Measurements from ENCODE around the gene NASP. TPM values are rescaled to one million over a fixed set of nuclear protein-coding genes. Genes with fewer than 3 reads are reported as not detected.
"Not testable (repeated sequence)": the region's sequence is repeated elsewhere in the genome, so short reads cannot be mapped to it uniquely, and the experiment has no call there.

The NASP gene
- total RNA-seq, 1 donor from 2014 or later = 34.5 TPM

DNA sequence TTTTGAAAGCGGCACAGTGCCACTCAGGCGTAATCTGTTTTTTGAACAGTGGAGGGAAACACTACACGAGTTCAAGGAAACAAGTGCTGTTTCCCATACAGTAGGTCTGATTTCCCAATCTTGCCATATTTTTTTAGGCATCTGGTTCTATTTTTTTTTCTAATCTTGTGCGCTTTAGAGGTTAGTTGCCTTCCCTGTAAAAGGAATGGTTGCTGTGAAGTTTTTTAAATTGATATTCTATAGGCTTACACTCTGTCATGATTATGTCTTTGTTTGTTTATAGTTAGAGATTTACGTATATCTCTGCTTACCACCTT, 1.2 kb downstream of the NASP start:
- Histone ChIP-seq H3K27me3 (ENCODE audit: low read depth) (no peaks in the 10 kb centered on the region), H3K9me3 (replicated peaks) (no peaks in the 10 kb centered on the region), H3K36me3 (no peaks in the 10 kb centered on the region), H3K4me3 (peak overlapping the region; percentile 92), H3K4me1 (peaks cover 42% of the 10 kb centered on the region), H3K27ac (replicated peaks) (peak overlapping the region; percentile 97)
- TF ChIP-seq, protein P1, sequence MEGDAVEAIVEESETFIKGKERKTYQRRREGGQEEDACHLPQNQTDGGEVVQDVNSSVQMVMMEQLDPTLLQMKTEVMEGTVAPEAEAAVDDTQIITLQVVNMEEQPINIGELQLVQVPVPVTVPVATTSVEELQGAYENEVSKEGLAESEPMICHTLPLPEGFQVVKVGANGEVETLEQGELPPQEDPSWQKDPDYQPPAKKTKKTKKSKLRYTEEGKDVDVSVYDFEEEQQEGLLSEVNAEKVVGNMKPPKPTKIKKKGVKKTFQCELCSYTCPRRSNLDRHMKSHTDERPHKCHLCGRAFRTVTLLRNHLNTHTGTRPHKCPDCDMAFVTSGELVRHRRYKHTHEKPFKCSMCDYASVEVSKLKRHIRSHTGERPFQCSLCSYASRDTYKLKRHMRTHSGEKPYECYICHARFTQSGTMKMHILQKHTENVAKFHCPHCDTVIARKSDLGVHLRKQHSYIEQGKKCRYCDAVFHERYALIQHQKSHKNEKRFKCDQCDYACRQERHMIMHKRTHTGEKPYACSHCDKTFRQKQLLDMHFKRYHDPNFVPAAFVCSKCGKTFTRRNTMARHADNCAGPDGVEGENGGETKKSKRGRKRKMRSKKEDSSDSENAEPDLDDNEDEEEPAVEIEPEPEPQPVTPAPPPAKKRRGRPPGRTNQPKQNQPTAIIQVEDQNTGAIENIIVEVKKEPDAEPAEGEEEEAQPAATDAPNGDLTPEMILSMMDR (IDR thresholded peaks at IDR 0.05; ENCODE audit: borderline replicate concordance) = no peak
- DNase-seq = no peak
- intact Hi-C loops (cut with micrococcal nuclease) = loop anchor here (10.0 kb wide), 1 partner anchor 100 kb away; the partner anchor contains the start of genes GPBP1L1 and TMEM69

DNA sequence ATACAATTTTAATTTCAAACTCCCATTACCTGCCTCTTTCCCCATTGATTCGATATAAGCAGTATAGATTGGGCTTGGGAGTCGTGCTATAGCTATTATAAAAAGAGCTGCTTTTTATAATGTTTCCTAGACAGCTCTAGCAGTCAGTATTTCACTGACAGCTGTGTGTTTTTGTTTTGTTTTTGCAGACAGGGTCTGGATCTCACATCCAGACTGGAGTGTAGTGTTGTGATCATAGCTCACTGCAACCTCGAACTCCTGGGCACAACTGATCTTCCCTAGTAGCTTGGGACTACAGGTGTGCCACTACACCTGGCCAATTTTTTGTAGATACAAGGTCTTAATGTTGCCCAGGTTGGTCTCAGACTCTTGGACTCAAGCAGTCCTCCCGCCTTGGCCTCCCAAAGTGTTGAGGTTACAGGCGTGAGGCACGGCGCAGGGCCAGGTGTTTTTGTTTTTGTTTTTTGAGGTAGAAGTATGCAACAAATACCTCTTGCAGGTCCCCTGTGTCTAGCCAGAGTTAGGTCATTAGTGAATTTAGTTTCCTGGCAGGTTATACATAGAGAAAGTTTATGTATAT, 1.7 kb downstream of the NASP start:
- TF ChIP-seq, protein P1 (IDR thresholded peaks at IDR 0.05; ENCODE audit: borderline replicate concordance) = no peak
- Histone ChIP-seq H3K27ac (replicated peaks) (peak overlapping the region; percentile 97), H3K4me3 (peak overlapping the region; percentile 92), H3K27me3 (ENCODE audit: low read depth) (no peaks in the 10 kb centered on the region), H3K4me1 (peaks cover 43% of the 10 kb centered on the region), H3K36me3 (no peaks in the 10 kb centered on the region), H3K9me3 (replicated peaks) (no peaks in the 10 kb centered on the region)
- intact Hi-C loops (cut with micrococcal nuclease) = loop anchor here (10.0 kb wide), 1 partner anchor 99 kb away; the partner anchor contains the start of genes GPBP1L1 and TMEM69
- no peak for DNase-seq

DNA sequence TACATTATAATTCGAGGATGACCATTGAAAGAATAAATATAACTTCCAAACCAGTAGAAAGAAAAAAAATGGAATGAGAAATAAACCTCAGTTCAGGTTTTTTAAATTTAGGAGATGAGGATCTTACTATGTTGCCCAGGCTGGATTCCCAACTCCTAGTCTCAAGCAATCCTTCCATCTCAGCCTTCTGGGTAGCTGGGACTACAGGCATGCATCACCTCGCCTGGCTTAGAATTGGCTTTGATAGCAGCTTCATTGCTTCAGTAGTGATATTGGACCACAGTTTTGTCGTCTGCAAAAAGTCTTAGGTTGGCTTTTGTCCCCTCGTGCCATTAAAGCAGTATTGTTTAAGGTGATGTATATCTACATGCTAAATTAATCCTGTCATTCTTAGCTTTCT, 2.9 kb downstream of the NASP start:
- Histone ChIP-seq H3K27ac (replicated peaks) (no peak overlapping the region), H3K4me3 (no peak overlapping the region), H3K36me3 (peaks cover 5% of the 10 kb centered on the region), H3K9me3 (replicated peaks) (no peaks in the 10 kb centered on the region), H3K27me3 (ENCODE audit: low read depth) (no peaks in the 10 kb centered on the region), H3K4me1 (peaks cover 51% of the 10 kb centered on the region)
- no peak for DNase-seq
- TF ChIP-seq, protein P1 (IDR thresholded peaks at IDR 0.05; ENCODE audit: borderline replicate concordance) = no peak
- intact Hi-C loops (cut with micrococcal nuclease) = loop anchor here (10.0 kb wide), 1 partner anchor 98 kb away; the partner anchor contains the start of genes GPBP1L1 and TMEM69

DNA sequence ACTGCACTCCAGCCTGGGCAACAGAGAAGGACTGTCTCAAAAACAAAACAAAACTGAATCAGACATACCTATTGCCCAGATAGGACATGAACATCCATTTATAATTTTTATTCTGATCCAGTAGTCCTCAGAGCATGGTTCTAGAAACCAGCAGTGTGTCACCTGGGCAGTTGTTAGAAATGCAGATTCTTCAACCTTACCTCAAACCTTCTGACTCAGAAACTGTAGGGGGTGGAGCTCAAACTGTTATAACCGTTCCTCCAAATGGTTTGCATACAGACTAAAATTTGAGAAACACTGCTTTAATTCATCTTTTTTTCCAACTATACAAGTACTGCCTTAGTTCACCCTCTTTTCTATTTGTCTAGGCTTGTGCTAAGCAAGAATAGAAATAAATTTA, 6.0 kb downstream of the NASP start:
- DNase-seq = no peak
- no peaks in the 10 kb centered on the region for H3K9me3 ChIP-seq (replicated peaks)
- peaks cover 32% of the 10 kb centered on the region for H3K36me3 ChIP-seq
- H3K4me3 ChIP-seq = peak overlapping the region; percentile 52
- peaks cover 37% of the 10 kb centered on the region for H3K4me1 ChIP-seq
- no peaks in the 10 kb centered on the region for H3K27me3 ChIP-seq (ENCODE audit: low read depth)
- TF ChIP-seq, protein P1 (IDR thresholded peaks at IDR 0.05; ENCODE audit: borderline replicate concordance) = no peak
- peak overlapping the region; percentile 40 for H3K27ac ChIP-seq (replicated peaks)
- intact Hi-C loops (cut with micrococcal nuclease) = loop anchor here (10.0 kb wide), 1 partner anchor 95 kb away; the partner anchor contains the start of genes GPBP1L1 and TMEM69

DNA sequence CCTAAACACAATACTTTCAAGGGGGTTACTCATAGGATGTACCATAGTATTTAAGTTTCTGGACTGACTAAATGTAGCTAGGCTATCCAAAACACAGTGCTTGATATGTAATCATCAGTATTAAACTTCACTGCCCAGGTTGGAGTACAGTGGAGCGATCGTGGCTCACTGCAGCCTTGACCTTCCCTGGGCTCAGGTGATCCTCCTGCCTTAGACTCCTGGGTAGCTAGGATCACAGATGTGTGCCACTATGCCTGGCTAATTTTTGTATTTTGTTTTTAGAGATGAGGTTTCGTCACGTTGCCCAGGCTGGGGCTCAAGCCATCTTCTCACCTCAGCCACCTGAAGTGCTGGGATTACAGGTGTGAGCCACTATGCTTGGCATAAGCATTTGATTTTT, 10.6 kb downstream of the NASP start:
- Histone ChIP-seq H3K9me3 (replicated peaks) (no peaks in the 10 kb centered on the region), H3K4me1 (peaks cover 14% of the 10 kb centered on the region), H3K4me3 (no peak overlapping the region), H3K27me3 (ENCODE audit: low read depth) (no peaks in the 10 kb centered on the region), H3K36me3 (peaks cover 37% of the 10 kb centered on the region), H3K27ac (replicated peaks) (no peak overlapping the region)
- TF ChIP-seq, protein P1 (IDR thresholded peaks at IDR 0.05; ENCODE audit: borderline replicate concordance) = no peak
- no peak for DNase-seq
- intact Hi-C loops (cut with micrococcal nuclease) = no loop called here

DNA sequence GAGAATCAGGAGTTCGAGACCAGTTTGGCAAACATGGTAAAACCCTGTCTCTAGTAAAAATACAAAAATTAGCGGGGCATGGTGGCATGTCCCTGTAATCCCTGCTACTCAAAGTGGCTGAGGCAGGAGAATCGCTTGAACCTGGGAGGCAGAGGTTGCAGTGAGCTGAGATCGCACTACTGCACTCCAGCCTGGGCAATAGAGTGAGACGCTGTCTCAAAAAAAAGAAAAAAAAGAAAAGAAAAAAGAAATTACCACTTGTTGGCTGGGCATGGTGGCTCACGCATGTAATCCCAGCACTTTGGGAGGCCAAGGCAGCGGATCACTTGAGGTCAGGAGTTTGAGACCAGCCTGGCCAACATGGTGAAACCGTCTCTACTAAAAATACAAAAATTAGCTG, 12.9 kb downstream of the NASP start:
- H3K36me3 ChIP-seq = peaks cover 33% of the 10 kb centered on the region
- H3K27ac ChIP-seq (replicated peaks); intact Hi-C loops (cut with micrococcal nuclease); H3K9me3 ChIP-seq (replicated peaks); DNase-seq; H3K4me3 ChIP-seq; H3K4me1 ChIP-seq; H3K27me3 ChIP-seq (ENCODE audit: low read depth): not testable (repeated sequence)

Measured in left ventricle myocardium inferior (tissue), 1 donor.